NK-92 (cell line): ENCODE measurements around the gene EPN3.

Source experiments
- DNase-seq: peaks from one replicate; lab custom pipeline; 2025; ENCODE audit not compliant: unreplicated experiment; lab: John Stamatoyannopoulos, UW

The EPN3 gene

DNA sequence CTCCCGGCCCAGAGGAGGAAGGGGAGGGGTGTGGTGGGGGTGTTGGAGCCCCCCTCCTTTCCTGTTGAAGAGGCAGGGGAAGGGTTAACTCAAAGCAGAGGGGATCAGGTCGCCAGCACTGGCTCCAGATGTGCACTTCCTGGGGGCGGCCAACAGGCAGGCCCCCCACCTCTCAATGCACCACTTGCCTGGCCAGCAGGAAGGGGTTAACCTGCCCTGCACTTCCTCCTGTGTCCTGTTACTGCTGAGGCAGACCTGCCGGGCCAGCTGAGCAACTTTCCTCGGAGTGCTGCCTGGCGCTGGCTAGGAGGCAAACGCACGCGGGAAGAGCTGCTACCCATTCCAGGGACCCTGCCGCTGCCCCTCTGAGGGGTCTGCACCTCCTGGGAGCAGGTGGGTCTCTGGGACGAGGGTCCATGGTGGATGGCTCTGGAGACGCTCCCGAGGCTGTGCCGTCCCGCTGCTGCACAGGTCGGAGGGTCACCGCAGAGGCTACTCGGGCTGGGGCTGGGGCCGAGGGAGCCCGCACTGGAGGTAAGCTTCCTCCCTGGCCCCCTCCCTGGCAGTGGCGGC lies at the start of gene EPN3:
TSS of gene EPN3 (plus strand) at position 284 of the 573 bp plus-strand sequence. CDS start 3,822 bp downstream, outside the sequence.
- no peak for DNase-seq

DNA sequence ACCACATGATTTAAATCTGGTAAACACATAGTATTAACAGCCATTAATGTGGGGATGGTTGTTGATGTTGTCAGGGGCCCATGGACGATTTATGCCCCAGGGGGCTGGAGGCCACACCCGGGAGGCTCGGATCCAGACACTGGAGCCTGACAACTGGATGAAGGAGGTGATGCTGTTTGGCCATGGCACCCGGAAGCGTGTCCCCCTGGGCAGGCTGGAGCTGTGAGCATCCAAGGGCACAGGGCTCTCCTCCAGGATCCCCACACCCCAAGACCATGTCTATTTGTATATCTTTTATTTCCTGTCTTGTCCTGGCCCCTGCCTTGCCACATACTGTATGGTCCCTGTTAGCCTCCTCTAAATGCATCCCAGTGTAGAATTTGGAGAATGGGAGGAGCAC lies 49.3 kb upstream of the EPN3 start:
- DNase-seq, result no peak

DNA sequence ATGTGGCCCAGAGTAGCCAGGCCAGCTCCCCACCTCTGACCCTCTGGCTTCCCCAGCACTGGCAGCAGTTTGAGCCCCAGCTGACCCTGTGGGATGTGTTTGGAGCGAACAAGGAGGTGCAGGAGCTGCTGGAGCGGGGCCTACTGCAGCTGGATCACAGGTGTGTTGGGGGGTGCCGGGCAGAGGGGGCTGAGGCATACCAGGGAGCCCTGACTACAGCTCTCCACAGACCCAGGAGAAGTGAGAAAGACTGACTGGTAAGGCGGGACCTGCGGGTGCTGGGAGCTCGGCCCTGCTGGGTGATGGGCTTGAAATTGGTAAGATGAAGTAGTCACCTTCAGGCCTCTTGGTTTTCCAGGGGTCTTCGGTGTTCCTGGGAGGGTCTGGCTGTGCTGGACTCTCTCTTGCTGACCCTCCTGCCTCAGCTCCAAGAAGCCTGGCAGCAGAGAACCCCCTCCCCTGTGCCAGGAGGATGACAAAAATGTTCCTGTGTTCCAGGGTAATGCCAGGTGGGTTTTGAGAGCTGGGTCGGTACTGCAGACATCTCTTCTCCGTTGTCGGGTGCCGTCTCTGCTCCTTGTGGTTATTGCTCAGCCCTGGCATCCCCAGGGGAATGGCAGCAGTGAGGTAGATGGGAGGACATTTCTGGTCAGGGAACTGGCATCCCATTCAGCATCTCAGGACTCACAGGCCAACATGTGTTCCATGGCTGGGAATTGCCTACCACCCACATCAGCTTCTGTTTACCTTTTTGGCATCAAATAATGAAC lies 48.0 kb upstream of the EPN3 start:
- no peak for DNase-seq

DNA sequence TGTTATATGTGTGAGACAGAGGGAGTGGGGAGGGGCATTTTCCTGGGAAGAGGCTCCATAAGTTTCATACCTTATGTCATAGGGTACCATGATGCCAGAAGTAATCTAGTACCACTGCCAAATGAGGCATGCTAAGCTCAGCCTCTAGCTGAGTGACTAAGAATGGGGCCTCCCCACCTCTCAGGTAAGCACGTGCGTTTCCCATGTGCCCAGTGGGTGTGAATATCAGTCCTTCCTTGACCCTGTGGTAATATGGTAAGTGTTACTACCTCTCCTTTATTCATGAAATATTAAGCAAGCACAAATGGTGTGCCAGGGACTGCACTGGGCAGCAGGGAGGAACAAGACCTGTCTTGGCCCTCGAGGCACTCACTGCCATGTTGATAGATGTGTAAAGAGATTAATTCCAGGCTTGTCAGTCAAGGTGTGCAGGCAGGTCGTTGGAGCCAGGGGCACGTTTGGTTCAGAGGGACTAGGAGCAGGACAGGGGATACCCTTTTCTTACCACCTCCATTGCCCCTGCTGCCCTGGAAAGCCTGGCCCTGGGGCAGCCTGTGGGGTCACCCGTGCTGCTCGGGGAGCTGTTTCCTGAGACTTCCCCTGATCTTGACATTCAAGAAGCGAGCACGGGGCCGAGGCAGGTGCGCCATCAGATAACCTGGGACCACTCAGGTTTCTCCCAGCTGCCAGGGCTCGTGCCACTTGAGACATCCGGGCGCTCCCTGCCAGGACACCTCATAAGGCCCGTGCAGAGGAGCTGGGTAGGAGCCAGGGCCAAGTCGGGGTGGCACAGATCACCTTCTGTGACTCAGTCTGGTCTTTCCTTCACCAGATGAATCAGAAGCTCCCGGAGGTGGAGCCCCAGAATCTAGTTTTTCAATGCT lies 45.1 kb upstream of the EPN3 start:
- DNase-seq, result no peak

DNA sequence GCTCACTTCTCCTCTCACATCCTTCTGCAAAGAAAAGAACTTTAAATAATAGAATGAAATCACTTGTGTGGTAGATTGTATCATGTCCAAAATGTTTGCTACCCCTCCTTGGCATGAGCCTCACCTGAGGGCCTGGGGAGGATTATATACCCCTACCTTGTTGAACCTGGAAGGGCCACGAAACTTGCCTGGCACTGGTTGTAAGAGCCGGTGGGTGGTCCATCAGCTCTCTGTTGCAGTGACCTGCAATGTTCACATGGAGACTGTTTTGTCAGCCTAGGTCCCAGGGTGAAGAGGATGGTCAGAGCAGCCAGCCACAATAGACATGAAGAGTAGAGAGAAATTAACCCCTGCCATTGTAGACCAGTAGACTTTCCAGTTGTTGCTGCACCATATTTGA lies 43.7 kb upstream of the EPN3 start:
- no peak for DNase-seq

DNA sequence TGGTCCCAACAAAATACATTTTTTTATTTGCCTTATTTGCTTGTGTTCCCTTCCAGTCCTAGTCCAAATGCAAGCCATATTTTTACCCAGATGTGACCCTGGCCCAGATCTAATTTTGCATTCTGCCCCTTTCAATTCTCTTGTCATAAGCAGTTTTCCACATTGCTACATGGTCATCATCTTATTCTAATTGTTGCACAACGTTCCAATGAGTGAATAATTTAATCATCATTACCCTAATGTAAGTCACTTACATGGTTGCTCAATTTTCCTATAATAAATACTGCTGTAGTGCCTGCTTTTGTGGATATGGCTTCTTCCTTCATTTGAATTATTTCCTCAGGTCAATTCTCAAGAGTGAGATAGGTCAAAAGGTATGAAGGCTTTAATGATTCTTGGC lies 41.0 kb upstream of the EPN3 start:
- DNase-seq, result no peak

DNA sequence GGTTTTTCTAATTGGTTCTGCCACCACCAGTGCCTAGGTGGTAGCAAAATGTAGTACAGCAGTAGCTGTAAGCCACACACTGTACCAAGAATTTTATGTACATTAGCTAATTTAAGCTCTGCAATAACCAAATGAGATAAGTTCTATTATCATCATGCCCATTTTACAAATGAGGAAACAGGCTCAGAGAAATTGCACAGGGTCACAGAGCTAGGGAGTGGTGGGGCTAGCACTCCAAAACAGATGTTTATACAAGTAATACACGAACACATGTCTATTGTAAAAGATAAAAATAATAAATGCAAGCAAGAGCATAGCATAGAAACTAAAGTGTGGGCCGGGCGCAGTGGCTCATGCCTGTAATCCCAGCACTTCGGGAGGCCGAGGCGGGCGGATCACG lies 40.3 kb upstream of the EPN3 start:
- no peak for DNase-seq

DNA sequence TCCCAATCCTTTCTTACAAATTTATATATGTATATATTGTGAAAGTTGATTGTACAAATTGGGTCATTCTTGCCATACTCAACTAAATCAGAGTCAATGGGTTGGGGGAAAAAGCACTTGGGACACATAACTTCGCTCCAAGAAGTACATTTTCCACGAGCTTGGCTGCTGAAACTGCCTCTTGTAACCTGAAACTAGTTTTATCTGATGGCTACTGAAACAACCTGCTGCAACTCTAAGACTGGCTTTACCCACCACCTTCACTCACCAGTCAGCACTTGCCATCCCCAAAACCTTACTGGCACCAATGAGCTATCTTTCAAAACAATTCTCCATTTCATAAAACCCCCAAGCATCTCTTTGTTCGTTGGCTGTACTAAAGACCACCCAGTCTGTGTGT lies 38.8 kb upstream of the EPN3 start:
- no peak for DNase-seq

DNA sequence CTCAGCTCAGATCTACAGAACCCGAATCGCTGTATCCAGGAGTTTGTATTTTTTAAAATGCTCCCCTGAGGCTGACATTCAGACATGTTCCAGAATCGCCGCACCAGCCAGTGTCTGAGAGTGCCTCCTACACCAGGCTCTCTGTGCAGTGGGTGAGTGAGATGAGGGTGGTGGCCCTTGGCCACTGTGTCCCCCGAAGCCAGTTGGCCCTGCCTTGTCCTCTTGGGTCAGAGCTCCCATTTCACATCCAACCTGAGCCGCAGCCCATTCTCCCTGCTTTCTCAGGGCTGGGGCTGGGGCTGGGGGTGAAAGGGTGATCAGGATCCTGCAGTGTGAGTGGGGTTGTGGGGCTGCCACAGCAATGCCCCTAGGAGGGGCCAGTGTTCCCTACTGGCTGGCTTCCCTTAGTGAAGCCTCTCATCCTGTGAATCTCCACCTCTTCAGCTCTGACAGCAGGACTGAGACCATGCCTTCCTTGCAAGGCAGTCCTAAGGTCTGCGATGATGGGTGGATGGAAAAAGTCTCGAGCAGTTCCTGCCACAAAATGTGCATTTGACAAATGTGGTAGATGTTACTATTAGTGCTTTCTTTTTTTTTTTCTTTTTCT lies 37.2 kb upstream of the EPN3 start:
- no peak for DNase-seq

DNA sequence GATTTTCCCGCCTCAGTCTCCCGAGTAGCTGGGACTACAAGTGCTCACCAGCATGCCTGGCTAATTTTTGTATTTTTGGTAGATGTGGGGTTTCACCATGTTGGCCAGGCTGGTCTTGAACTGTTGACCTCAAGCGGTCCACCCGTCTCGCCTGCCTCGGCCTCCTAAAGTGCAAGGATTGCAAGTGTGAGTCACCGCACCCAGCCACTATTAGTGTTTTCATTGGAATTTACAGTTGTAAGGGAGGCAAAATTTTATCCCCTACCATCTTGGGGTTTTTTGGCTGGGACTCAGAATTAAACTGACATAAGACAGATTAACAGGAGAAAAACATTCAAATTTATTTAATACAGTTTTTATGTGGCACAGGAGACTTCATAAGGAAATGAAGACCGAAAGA lies 36.6 kb upstream of the EPN3 start:
- DNase-seq, result no peak

DNA sequence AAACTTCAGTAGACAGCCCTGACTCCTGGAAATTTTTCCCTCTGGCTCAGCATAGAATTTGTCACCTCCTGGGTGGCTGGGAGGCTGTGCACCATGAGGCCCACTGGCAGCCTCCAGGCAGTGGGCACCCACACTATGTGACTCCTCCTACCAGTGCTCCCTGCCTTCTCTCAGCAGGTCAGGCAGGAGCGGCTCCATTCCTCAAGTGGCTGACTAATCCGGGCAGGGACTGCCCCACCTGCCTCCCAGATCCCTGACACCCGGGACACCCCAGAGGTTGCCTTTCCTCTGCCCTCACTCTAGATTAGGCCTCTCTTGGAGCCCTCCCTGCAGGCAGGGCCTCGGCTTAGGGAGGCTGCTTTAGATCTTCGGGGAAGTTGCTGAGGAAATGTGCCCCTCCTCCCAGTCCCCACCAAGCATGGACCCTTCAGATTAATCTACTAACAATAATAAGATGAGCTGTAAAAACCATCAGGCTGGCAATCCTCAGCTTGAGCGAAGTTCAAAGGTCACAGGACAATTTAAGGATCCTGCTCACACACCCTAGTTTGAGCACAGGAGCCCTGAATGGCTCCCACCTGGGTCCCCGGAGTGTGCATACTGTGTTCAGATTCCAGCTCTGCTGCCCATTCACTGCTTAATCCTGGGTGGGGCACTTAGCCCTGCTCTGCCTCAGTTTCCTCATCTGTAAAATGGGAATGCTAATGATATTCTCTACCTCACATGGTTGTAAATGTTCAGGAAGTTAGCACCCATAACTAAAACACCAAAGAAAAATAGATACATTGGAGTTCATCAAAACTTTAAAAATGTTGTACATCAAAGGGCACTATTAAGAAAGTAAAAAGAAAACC lies 34.3 kb upstream of the EPN3 start:
- no peak for DNase-seq

DNA sequence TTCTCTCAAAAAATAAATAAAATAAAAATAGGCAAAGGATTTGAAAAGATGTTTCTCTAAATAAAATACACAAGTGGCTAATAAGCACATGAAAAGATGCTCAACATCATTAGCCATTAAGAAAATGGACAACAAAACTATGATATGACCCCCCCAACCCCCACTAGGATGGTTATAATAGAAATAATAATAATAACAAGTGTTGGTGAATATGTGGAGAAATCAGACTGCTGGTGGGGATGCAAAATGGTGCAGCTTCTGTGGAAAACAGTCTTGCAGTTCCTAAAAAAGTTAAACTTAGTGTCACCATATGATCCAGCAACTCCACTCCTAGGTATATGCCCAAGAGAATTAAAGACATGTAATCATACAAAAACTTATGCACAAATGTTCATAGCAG lies 33.3 kb upstream of the EPN3 start:
- DNase-seq, result no peak

DNA sequence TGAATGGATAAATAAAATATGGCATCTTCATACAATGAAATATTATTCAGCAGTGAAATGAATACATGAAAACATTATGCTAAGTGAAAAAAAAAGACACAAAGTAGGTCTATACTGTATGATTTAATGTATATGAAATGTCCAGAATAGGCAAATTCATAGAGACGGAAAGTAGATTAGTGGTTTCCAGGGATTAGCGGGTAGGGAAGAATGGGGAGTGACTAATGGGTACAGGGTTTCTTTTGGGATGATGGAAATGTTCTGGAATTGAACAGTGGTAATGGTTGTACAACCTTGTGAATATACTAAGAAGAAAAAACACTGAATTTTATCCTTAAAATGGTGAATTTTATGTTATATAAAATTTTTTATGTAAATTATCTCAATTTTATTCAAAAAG lies 32.8 kb upstream of the EPN3 start:
- DNase-seq, result no peak

DNA sequence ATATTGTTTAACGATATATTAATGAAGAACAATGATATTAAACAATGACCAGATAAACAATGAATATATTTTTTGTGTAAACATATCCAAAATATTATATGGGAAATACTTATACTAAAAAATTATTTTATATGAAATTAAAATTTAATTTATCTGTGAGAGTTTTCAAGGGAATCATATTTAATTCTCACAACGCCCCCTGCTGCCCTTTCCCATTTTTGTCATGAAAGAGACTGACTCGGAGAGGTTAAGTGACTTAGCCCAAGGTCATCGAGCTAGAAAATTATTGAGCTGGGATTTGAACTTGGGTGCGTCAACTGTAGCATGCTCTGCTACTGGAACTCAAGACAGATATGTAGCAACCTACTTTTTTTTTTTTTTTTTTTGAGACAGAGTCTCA lies 31.5 kb upstream of the EPN3 start:
- DNase-seq, result no peak

DNA sequence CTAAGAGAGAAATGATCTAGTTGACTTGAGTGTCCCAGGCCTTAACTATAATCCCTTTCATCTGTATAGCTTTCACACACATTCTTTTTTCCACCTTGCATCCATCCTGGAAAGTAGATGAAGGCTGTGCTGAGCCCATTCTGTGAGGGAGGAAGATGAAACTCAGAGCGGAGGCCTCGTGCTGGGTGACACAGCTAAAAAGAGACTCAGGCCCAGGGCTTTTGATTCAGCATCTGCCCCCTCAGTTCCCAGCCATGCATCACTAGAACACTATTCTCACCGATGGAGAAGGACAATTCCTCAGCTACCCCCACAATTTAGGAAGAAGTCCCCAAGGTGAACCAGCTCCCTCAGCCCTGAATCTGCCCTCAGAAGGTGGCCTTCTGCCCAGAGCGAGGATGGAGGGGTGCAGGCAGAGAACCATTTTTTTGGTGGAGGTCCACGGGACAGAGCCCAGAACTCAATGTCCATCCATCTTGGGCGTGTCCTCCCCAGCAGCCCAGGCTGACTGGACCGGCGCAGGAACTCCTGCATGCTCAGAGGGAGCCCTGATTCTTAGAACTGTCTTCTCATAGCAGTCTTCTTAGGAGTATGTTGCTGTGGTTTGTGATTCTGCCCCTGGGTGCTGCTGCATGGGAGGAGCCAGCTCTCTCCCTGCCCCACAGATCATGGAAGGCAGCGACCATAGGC lies 30.1 kb upstream of the EPN3 start:
- DNase-seq, result no peak

DNA sequence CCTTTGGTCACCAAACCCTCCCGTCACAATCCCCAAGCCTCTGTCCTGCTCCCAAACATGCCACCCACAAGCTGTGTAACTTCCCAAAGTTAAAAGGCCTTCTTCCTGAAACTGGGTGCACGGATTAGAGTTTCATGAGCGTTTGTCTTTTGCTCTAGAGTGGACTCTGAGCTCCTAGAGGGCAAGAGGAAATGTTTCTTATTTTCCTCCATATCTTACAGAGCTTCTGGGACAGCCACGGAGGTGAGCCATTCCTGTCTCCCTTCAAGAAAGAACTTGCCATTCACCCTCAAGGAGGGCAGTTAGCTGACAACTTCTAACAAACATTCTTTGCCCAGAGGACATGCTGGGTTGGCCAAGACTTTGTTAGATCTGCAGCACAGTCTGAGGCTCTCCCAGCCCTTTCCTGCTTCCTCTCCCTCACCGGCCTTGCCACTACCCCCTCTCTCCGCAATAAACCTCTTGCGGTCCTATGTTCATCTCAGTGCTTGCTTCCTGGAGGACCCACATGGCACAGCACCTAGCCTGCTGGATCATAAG lies 26.9 kb upstream of the EPN3 start:
- no peak for DNase-seq

DNA sequence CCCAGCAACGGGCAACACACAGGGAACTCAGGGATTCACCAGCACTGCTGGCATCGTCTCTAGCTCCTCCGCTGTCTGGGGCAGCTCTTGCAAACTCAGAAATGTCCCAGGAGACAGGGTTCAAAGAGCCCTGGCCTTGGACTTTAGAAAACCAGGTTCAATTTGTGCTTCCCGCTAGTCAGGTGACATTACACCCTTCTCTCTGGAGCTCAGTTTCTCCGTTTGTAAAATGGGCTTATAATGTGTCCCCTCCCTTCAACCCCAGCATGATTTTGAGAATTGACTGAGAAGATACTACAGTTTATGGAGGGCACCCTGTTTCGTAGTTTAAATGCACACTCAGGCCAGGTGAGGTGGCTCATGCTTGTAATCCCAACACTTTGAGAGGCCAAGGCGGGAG lies 26.2 kb upstream of the EPN3 start:
- no peak for DNase-seq

DNA sequence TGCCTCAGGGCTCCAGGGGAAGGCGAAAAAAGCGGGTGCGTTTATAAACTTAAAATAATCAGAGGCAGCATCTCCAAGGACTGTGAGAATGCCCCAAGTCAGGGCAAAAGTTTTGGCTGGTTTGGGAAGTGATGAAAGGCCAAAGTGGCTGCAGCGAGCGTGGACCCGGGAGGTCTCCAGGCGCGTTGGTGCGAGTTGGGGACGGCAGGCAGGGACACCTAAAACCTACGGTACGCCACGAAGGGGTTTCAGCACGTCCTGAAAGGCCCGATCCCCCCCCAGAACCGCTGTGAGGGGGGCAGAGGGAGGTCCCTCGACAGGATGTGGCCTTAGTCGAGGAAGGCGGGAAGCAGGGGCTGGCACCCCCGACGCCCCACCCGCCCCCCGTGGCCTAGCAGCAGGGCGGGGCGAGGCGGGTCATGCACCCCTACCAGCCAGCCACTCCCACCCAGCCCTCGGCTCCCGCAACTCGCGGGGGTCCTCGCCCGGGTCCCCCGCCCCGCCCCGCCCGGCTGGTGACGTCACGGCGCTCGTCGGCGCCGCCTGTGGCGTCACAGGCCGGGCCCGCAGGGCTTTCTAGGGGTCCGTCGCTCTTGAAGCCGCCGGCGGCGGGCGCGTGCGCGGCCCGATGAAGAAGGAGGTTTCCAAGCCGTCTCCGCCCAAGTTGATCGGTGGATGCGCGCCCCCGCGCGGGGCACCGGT lies 24.5 kb upstream of the EPN3 start, which contains the start of gene MYCBPAP:
TSS of gene MYCBPAP (plus strand) at position 569 of the 702 bp plus-strand sequence. CDS start 236 bp downstream, outside the sequence.
- DNase-seq, result peak; percentile 33
